8988T (cell line): ENCODE measurements around the gene SGIP1.

Experiments used
- DNase-seq: peaks from one replicate; pipeline ENCODE4 v3.0.0; 2011

Gene SGIP1

DNA sequence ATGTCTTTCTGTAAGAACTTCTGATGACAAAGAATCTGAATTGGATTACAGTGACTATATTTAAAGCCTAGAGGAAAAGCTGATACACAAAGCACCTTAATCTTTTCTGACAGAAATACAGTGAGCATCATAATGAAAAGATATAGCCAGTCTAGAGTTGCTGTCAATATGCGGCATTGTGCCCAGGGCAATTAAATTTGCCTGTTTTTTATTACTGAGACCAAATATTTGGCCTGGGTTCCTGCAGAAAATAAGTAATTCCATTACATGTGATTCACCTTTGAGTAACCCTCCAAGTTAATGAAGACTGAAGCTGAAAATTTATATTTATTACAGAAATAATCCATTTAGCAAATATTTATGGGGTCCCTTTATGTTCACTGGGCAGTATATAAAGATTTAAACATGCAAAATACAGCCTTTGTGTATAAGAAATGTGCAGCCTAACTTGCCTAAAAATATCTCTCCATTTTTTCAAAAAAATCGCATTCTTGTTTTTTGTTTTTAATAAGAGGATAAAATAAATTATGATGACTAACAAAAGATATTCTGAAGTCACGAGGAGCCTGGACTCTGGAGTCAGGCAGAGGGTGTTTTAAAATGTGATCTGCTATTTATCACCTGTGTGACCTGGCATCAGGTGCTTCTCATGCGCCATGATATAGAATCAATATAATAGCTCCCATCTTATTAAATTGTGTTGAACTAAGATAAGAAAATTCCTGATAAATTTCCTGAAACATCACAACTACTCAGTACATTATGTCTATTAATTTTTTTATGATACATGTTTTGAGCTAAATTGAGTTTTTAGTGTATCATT is 83.6 kb downstream of the SGIP1 start:
- DNase-seq: no peak

DNA sequence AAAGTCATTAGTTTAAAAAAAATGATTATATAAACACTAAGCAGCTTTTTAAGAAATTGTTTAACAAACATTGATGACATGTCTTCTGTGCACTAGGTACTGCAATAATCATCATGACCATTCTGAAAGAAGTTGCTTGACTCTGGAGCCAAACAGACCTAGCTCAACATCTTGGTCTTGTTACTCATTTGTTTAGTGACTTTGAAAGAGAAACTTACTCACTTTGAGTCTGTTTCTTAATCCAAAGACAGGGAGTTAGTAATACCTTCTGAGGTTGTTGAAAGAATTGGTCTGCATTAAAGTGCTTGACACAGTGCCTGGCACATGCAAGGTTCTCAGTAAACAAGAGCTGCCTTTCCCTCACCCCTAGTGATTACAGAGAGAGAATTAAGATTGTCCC is 84.4 kb downstream of the SGIP1 start:
- no peak for DNase-seq

DNA sequence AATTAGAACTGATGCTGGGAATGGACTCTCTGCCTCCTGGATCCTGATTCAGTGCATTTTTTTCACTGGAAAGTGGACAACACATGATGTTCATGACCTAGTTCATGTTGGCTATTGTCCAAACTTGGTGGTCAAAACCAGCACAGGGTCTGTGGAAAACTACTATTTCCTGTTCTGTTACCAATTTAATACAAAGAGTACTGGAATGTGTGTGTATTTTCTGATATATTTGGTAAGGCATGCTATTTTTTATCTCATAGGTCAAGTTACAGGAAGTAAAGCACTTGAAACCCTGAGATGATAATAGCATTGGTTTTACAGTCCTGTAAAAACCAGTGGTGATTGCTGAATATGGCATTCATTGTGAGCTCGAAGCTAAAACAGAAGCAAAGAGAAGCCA is 89.9 kb downstream of the SGIP1 start:
- DNase-seq: no peak

DNA sequence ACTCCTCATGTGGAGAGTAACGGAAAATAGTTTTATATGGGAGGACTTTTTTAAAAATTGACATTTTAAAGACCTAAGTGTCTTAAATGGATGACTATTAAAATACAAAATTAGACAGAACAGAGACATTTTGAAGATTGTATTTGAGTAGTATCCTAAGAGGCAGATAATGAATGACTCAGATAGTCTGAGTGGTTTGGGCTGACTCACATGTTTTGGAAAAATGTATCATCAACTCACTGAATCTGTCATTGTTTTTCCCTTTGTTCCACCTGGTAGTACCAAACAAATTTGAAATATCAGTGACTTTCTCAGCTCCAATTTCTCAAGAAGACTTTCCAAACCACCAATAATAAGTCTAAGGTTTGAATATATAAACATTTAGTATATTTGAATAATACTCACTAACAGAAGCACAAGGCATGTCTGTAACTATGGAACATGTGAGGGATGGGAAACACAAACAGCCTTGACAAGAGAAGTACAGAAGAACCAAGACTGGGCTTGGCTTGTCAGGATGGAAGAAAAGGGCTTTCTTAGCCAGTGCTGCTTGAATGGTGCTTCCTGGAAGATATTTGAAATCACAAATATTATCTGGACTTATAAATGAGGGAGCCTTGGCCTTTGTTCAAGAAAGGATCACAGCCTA is 90.6 kb downstream of the SGIP1 start:
- DNase-seq: no peak

DNA sequence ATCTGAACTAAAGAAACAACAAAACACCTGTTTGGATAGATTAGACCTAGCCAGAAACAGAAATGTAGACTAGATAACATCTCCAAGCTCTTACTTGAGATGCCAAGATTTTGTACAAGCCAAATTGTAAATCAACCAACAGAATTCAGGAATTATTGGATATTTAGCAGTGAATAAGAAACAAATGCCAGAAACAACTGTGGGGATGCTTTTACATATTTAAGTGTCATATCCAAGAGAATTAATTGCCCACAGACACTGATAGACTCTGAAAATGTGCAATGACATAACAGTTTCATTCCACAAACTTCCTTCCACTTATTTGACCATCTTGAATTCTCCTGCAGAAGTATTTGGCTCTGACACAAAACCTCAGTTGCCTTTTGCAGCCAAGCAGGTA is 92.3 kb downstream of the SGIP1 start:
- DNase-seq: no peak

DNA sequence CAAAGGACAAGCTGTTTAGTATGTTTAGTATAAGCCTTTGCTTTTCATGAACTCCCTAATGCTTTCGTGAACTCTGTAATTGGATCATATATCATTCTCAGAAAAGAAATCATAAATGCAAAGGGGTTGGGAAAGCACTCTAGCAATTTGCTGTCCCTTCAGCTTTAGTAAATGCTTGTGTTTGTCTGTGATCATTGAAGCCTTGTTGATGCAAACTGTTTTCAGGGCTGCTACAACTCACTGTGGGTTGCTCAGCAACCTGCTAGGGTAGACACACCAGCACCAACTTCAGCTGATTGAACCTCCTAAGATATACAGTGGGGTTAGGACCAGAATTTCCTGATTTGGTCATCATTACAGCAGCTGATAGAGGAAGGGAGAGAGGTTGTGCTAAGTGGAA is 95.0 kb downstream of the SGIP1 start:
- no peak for DNase-seq

DNA sequence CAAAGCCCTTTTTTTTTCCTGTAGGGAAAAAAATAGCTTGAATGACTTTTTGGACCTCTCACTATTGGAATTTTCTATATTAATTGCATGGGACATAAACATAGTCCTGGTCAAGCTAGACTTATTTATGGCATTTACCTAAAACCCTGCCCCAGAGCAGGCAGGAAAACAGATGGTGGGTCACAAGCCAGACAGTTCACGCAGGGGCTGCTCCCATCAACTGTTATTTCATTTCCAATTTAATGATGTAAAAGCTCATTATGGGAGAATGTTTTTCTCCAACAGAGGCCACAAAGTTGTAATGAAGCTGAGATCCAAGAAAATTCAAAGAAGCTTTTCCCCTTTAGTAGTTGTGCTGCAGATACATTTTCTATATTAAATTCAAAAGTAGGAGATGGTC is 99.2 kb downstream of the SGIP1 start:
- no peak for DNase-seq

DNA sequence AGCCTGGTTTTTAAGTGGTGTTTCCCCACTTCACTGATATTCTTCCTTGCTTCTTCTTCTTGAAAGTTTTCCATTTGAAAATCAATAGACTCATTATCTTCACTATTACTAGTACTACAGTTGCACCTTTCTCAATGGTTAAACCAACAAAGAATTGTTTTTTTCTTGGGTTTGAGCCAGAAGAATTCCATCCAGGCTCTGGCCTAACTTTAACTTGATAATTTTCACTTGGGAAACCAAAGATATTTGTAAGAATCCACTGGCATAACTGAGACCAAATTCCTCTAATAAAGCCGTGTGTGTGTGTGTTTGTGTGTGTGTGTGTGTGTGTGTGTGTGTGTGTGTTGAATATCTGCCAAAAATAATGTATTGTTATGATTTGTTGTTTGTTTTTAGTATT is 103.2 kb downstream of the SGIP1 start:
- DNase-seq: no peak

DNA sequence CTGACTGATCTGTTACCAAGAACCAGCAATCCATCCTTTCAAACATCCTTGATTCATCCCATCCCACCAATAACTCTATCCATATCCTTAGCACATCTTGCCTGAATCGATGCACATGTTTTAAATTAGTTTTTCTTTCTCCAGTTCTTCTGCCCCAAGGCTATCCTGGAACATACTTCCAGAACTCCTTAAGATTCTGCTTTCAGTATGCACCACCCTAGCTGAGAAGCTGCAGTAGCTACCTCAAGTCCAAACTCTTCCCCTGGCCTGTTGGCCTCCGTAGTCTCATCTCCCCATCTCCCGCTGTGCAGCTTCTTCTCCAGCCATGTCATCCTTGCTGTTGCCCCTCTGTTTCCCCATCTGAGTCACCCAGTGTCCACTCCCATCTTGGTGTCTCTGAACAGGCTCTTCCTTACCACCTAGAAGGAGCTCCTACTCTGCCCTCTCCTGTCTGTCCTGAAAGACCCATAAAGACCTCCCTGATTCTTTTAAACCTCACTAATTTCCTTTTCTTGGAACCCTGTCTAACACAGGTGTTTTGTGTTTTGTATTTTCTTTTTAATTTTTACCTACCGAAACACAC is 108.0 kb downstream of the SGIP1 start:
- no peak for DNase-seq

DNA sequence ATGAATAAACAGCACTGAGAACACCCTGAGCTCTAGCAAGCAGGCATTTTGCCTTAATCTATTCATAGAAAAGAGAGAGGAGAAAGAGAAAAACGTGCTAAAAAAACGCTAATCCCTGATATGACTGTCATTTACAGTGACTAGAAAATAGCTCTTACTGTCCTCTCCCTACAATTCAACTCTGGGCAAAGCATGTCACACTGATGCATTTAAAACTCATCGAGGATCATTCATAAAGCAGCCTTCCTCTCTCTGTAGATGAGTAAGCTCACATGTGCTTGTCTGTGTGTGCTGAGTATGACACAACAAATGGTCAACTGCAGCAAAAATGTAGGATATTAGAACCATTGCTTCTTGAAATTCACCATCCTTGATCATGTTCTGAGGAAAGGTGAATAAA is 109.0 kb downstream of the SGIP1 start:
- DNase-seq: no peak

DNA sequence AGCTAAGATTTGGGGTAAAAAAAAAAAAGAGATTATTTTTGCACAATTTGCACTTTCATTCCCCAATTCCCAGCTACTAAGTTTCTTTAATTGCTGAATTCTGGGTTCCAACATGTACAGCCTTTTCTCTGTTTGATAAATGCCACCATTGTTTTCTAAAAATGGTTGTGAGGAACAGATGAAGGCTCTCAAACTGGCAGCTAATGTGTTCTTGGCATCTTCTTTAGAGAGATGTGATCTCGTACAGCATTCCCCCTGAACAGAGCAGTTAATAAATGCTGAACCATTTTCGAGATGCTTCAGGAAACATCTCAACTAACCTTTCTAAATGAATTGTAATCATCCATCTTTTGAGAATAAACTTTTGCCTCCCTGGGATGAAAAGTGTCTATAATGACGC is 110.4 kb downstream of the SGIP1 start:
- DNase-seq: no peak

DNA sequence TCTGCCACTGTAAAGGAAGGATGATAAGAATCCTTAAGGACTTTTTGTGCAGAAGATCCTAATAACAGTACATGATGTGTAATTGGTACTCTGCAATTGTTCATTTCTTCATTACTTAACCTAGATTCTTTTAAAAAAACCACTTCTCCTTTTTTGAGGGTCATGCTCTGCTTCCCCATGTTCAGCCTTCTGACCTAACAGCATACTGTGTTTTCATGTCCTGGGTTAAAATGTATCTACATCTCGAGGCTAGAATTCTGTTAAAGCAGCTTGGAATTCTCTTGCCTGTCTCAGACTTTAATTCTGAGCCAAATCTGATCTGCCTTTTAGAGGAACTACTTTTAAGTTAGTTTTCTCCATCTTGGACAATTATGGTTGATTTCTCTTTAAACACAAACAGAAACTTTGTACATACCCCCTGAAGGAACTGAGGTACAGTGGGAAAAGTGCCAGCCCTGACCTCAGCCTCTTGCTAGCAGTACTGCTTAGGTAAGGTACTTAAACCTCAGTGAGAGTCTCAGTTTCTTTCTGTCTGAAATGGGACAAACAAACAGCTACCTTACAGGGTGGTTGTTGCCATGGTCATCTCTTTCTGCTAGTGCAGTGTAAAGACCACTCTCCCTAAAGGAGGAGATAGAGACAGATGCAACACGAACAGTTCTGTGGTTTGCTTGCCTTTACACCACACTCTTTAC is 115.1 kb downstream of the SGIP1 start:
- no peak for DNase-seq

DNA sequence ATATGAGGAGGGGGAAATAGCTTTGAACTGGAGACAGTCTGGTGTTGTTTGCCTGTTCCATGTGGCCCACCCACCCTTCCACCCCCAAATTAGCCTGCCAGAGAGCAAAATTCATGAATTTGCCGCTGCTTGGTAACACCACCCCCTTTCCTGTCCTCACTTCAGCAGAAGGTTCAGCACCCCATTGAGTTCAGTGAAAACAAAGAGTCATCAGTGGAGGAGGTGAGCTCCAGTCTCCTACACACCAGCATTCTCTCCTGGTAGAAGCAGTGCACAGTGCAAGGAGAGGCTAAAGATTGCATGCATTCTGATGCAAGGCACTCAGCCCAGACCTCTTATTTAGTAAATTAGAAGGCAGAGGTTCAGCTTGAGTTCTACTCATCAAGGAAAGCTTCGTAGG is 118.6 kb downstream of the SGIP1 start:
- no peak for DNase-seq

DNA sequence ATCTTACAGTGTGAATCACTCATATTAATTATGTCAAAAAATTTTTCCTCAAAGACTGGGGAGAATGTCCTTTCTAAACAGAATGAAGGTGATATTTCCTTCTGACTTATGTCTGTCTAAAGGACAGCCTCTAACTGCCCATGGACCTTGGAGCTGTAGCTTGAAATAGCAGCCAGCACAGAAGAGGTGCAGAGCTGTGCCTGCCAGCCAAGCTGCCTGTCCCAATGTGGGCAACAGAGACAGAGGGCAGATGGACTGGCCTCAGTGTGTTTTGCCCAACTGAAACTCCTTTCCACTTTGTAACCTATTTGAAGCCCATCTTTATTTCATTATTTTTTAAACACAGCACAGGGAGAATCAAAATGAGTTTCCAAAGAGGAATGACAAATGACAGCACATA is 120.7 kb downstream of the SGIP1 start:
- DNase-seq: no peak

DNA sequence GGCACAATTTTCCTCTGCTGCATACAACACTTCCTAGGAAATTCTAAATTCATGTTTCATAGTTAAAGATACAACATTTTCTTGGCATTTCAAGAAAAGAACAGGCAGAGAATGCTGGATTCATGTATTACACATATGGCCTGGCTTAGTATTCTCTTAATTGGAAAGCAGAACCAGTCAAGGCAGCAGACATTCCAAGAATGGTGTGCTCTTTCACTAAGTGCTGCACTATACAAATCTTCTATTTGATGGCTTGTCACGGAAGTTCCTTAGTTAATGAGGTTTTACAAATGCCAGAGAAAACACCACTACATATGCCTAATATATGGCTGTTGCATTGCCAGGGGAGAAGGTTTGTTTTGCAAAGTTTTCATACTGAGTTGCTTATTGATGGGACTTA is 137.5 kb downstream of the SGIP1 start:
- no peak for DNase-seq

DNA sequence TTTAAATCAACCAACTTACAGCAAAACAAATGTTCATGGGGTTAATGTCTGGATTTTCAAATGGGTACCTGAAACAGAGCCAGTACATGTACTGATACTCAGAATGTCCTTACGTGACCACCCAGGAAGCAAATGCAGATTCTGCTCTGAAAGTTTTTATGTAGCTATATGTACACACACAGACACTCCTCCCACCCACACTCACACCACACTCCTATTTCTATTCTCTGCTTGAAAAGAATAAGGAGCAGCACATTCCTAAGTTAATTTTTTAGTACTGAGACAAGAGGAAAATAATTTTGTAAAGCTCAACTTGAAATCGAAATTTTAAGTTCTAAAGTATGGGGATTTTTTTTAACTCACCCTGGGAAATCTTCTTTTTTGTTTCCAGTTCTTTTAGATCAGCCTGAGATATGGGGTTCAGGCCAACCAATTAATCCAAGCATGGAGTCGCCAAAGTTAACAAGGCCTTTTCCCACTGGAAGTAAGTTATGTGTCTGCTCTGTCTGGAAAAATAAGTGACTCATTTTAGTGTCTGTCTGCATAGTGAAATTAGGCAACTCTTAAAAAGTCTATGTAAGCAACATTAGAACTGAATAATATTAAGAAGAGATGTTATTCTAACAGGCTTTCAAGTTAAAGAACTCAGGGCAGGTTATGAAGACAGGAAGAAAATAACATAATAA is 142.8 kb downstream of the SGIP1 start:
- no peak for DNase-seq

DNA sequence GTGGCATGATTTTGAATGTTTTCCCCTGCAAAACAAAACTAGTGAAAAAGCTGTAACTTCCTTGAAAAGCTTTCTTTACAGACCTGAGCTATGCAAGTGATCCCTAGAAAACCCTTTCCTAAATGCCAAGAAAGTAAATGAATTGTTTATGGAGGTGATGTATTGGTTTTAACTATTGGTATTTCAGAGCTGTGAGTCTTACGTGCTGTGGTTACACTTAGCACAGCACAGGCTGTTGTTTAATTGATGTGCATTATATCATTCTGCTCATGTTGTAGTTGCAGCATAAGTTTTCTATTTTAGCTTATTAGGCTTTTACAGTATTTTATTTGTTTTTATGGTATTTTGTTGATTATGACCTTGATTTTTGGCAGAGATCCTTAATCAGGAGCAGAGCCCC is 144.2 kb downstream of the SGIP1 start:
- no peak for DNase-seq

DNA sequence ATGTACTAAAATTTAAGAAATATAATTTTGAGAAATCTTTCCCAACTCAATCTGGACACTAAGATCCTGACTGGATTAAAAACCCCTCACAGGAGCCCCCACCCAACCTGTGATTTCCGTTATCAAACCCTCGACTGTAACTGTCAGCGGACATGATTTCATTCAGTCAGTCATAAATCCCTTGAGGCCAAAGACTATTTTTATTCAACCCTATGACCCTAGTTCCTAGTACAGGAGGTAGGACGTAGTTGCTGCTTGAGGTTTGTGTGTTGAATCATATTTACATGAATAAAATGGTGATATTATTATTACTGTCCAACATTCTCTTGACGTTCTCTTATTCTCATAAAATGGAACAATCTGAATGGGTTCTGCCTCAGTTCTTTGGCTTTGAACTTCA is 145.2 kb downstream of the SGIP1 start:
- no peak for DNase-seq

DNA sequence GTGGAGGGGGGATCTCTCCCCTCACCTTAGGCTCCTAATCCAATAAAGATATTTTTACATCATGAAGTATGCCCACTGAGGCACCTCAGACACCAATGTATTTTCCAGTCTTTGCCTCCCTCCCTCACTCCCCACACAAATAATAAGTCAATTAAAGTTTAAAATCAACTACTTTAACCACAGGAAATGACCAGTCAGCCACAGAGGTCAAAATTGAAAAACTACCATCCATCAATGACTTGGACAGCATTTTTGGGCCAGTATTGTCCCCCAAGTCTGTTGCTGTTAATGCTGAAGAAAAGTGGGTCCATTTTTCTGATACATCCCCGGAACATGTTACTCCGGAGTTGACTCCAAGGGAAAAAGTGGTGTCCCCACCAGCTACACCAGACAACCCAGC is 147.7 kb downstream of the SGIP1 start:
- DNase-seq: no peak

DNA sequence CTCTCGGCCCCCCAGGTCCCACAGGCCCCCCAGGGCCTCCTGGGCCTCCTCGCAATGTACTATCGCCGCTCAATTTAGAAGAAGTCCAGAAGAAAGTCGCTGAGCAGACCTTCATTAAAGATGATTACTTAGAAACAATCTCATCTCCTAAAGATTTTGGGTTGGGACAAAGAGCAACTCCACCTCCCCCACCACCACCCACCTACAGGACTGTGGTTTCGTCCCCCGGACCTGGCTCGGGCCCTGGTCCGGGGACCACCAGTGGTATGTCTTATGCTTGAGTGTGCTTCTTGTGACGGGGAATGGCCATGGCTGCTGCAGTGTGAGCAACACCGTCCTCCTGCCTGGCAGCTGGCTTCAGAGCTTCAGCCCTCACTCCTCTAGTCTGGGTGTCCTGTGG is 148.2 kb downstream of the SGIP1 start:
- no peak for DNase-seq

DNA sequence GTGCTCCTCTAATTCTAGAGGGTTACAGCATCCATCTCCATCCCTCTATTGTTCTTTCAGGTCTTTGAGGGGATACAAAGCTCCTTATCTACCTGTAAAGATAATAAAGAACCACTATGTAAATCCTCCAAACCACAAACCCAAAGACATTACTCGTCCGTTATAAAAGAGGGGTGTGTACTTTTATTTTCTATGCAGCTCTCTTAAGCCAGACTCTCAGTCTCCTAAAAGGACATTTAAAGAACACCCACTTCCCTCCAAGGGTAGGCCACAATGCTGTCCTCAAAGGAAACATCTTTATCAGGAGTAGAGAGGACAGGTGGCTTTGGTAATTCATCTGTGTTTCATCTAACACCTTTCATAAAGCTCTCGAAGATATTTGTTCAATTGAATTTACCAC is 150.4 kb downstream of the SGIP1 start:
- DNase-seq: no peak

DNA sequence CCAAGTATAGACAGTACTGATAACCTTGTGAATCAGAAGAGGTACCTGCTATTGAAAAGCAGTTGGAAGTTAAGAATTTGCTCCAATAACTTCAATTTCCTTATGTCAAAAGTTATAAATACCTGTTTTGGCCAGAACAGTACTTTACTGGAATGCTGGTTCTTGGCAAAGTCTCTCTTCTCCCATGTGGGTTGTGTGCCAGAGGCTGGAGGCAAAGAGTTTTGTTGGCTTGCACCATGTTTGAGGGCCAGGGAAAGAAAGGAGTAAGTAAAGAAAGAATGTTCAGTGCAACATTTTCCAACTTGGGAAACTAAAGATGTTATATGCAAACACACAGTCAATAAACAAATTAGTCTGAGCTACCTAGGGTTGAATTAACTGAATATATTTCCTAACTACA is 151.3 kb downstream of the SGIP1 start:
- DNase-seq: no peak

DNA sequence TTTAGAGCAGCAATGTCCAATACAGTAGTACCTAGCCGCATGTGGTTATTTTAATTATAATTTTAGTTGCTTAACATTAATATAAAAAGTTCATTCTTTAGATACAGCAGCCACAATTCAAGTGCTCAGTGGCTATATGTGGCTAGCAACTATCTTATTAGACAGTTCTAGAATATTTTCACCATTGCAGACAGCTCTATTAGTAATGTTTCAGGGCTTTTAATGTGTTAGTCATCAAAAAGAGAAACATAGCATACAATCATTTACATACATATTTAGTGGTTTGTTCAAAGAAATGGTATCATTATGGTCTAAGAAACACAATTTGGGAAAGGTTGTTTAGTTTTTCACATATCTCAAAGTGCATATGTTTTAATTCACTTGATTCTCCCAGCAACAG is 151.7 kb downstream of the SGIP1 start:
- DNase-seq: no peak
